Keratinocyte (primary cell): ENCODE data around the gene OGDHL. TPM values are rescaled to one million over a fixed set of nuclear protein-coding genes. Genes with fewer than 3 reads are reported as not detected.
A peak's percentile ranks its signal among the peaks of the same experiment; 100 is the strongest.

Experiments
- DNase-seq: peaks from one replicate; pipeline ENCODE4 v3.0.0-alpha.2; 2011; ENCODE audit warnings: low read depth, missing footprints, low spot score
- FAIRE-seq: peaks from 2 replicates; lab custom pipeline; 2011; peaks lifted over from hg19 to GRCh38; lab: Jason Lieb, UNC
- H2AFZ ChIP-seq: 2 replicates; pipeline ENCODE4 v1.6.0; 2012; ENCODE audit warnings: low read length, control low read depth, inconsistent platforms; ENCODE audit not compliant: control insufficient read depth
- H3K27ac ChIP-seq: 2 replicates; pipeline ENCODE4 v1.5.1; 2011; ENCODE audit warnings: low read length; ENCODE audit not compliant: control insufficient read depth, insufficient read depth
- H3K27me3 ChIP-seq: 3 replicates; pipeline ENCODE4 v1.6.0; 2011; ENCODE audit warnings: low read length; ENCODE audit not compliant: control insufficient read depth, insufficient read depth; ENCODE audit errors: extremely low read depth
- H3K36me3 ChIP-seq, 2 experiments: 2 replicates in 1 of 2; 3 replicates in 1 of 2; pipeline ENCODE4 v1.5.1; 2011; ENCODE audit warnings: low read length in 2 of 2, mild to moderate bottlenecking in 1 of 2; ENCODE audit not compliant: control insufficient read depth in 2 of 2, insufficient read depth in 2 of 2; ENCODE audit errors: extremely low read depth in 1 of 2
- H3K4me1 ChIP-seq: 3 replicates; pipeline ENCODE4 v1.5.1; 2011; ENCODE audit warnings: low read length; ENCODE audit not compliant: control insufficient read depth, insufficient read depth; ENCODE audit errors: extremely low read depth
- H3K4me2 ChIP-seq: 3 replicates; pipeline ENCODE4 v1.6.0; 2011; ENCODE audit warnings: low read depth, low read length; ENCODE audit not compliant: control insufficient read depth, insufficient read depth; ENCODE audit errors: extremely low read depth
- H3K4me3 ChIP-seq, 3 experiments: fragments of 200-600 bp in 1 of 3; sonication (generic) in 1 of 3; 2 replicates in 2 of 3; 3 replicates in 1 of 3; pipeline ENCODE4 v1.5.1; 2011 to 2016; ENCODE audit warnings: low read length in 3 of 3, mild to moderate bottlenecking in 3 of 3, control low read depth in 2 of 3, inconsistent platforms in 1 of 3, low read depth in 1 of 3, mixed read lengths in 1 of 3, mixed run types in 1 of 3, moderate library complexity in 1 of 3; ENCODE audit not compliant: control insufficient read depth in 2 of 3, insufficient read depth in 2 of 3; ENCODE audit errors: extremely low read depth in 1 of 3
- H3K79me2 ChIP-seq: 2 replicates; pipeline ENCODE4 v1.6.0; 2012; ENCODE audit warnings: low read length; ENCODE audit not compliant: control insufficient read depth, insufficient read depth
- H3K9ac ChIP-seq: 3 replicates; pipeline ENCODE4 v1.6.0; 2011; ENCODE audit warnings: low read length; ENCODE audit not compliant: control insufficient read depth, insufficient read depth; ENCODE audit errors: extremely low read depth
- H3K9me1 ChIP-seq: 3 replicates; pipeline ENCODE4 v1.6.0; 2011; ENCODE audit warnings: low read length; ENCODE audit not compliant: control insufficient read depth, insufficient read depth; ENCODE audit errors: extremely low read depth
- H3K9me3 ChIP-seq: 2 replicates; pipeline ENCODE4 v1.5.1; 2012; ENCODE audit warnings: low read depth, low read length; ENCODE audit not compliant: control insufficient read depth
- H4K20me1 ChIP-seq: 3 replicates; pipeline ENCODE4 v1.6.0; 2011; ENCODE audit warnings: low read length; ENCODE audit not compliant: control insufficient read depth, insufficient read depth; ENCODE audit errors: extremely low read depth
- EZH2 ChIP-seq: IDR thresholded peaks from one replicate; pipeline ENCODE4 v1.6.1; 2012; ENCODE audit warnings: inconsistent platforms, mild to moderate bottlenecking, low read length, moderate library complexity
- dilution Hi-C: fragments of 300-500 bp; cut with MboI; formaldehyde crosslinking; loops from one replicate; pipeline ENCODE4 v1.7.0; 2020; ENCODE audit warnings: low sequenced_read_pairs; ENCODE audit not compliant: extremely low pct_ligation_motif_present
- polyA plus RNA-seq, 5 experiments: library from polyadenylated mRNA; depleted of rRNA in 3 of 5; stranded (reverse) in 3 of 5; stranded (forward) in 1 of 5; unstranded in 1 of 5; fragments of >200 nt; gene quantifications; 1 replicate in 1 of 5; 2 replicates in 3 of 5; 3 replicates in 1 of 5; pipeline versions ENCODE4 v1.2.1 to v1.2.3, GENCODE V29; 2011 to 2012; ENCODE audit warnings: missing spikeins in 2 of 5, low read depth in 1 of 5, low replicate concordance in 1 of 5
- TF ChIP-seq, protein P1 (sequence below), 3 experiments: IDR thresholded peaks in 1 of 3; conservative IDR thresholded peaks in 1 of 3; optimal IDR thresholded peaks in 1 of 3; 2 replicates in 2 of 3; 3 replicates in 1 of 3; pipeline versions ENCODE3 to v1.5.1; 2011; ENCODE audit warnings: low read length in 3 of 3, mild to moderate bottlenecking in 3 of 3, moderate library complexity in 2 of 3, control low read depth in 1 of 3, inconsistent platforms in 1 of 3; ENCODE audit not compliant: insufficient read depth in 2 of 3; ENCODE audit errors: extremely low read depth in 1 of 3

The OGDHL gene
- polyA plus RNA-seq, 1 donor (not counting 4 experiments of a cell fraction or from before 2014, with no cell fraction given), result 0.09 TPM

DNA sequence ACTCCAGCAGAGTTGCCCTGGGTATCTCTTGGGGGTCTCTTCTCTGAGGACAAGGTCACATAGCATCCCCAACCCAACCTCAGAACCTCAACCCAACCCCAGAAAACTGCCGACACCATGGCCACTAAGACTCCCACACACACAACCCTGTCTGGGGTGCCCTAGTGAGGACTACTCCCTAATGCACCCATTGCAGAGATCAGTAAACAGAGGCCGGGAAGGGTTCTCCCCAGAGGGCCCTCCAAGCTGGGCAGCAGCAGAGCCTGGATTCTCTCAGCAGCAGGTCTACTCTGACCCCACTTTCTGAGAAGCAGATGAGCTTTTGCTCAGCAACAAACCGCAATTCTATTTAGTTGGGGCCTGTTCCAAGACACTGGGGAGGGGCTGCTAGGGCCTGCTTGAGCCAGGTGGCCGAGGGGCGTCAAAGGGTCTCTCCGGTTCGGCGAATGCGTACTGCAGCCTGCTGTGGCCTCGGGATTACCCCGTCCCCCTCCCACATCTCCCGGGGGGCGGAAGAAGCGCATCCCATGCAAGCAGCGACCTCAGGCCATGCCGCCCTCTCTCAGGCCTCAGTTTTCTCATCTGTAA lies 828 bp downstream of the OGDHL start:
- H3K9me1 ChIP-seq, result no peaks in the 10 kb centered on the region
- no peak overlapping the region for H3K9ac ChIP-seq
- H3K4me1 ChIP-seq, result no peaks in the 10 kb centered on the region
- H3K4me3 ChIP-seq, result no peak overlapping the region
- H2AFZ ChIP-seq, result no peak overlapping the region
- DNase-seq (no peak), FAIRE-seq (no peak)
- H3K27me3 ChIP-seq, result peaks cover 26% of the 10 kb centered on the region
- no peak overlapping the region for H3K27ac ChIP-seq
- peak overlapping the region; percentile 60 for H3K4me2 ChIP-seq
- TF ChIP-seq, protein P1, sequence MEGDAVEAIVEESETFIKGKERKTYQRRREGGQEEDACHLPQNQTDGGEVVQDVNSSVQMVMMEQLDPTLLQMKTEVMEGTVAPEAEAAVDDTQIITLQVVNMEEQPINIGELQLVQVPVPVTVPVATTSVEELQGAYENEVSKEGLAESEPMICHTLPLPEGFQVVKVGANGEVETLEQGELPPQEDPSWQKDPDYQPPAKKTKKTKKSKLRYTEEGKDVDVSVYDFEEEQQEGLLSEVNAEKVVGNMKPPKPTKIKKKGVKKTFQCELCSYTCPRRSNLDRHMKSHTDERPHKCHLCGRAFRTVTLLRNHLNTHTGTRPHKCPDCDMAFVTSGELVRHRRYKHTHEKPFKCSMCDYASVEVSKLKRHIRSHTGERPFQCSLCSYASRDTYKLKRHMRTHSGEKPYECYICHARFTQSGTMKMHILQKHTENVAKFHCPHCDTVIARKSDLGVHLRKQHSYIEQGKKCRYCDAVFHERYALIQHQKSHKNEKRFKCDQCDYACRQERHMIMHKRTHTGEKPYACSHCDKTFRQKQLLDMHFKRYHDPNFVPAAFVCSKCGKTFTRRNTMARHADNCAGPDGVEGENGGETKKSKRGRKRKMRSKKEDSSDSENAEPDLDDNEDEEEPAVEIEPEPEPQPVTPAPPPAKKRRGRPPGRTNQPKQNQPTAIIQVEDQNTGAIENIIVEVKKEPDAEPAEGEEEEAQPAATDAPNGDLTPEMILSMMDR (optimal IDR thresholded peaks at IDR 0.05 in 1 of 3, IDR thresholded peaks at IDR 0.05 in 1 of 3, conservative IDR thresholded peaks at IDR 0.05 in 1 of 3; ENCODE audit: extremely low read depth in 1 of 3, insufficient read depth in 2 of 3, low read length in 3 of 3), result no peak
- no peak for TF ChIP-seq EZH2
- H3K36me3 ChIP-seq, result no peaks in the 10 kb centered on the region
- dilution Hi-C loops, result no loop called here
- no peaks in the 10 kb centered on the region for H3K9me3 ChIP-seq
- H3K79me2 ChIP-seq, result no peaks in the 10 kb centered on the region
- H4K20me1 ChIP-seq, result peaks cover 2% of the 10 kb centered on the region

- TF ChIP-seq, protein P1 (optimal IDR thresholded peaks at IDR 0.05 in 1 of 3, IDR thresholded peaks at IDR 0.05 in 1 of 3, conservative IDR thresholded peaks at IDR 0.05 in 1 of 3; ENCODE audit: extremely low read depth in 1 of 3, insufficient read depth in 2 of 3, low read length in 3 of 3), result no peak
- TF ChIP-seq EZH2, result no peak
- no peak overlapping the region for H3K4me2 ChIP-seq
- peaks cover 2% of the 10 kb centered on the region for H4K20me1 ChIP-seq
- no peaks in the 10 kb centered on the region for H3K9me1 ChIP-seq
- H2AFZ ChIP-seq, result no peak overlapping the region
- H3K9ac ChIP-seq, result no peak overlapping the region
- no peak overlapping the region for H3K27ac ChIP-seq
- H3K79me2 ChIP-seq, result no peaks in the 10 kb centered on the region
- DNase-seq (no peak), FAIRE-seq (no peak)
- H3K27me3 ChIP-seq, result peaks cover 26% of the 10 kb centered on the region
- H3K4me1 ChIP-seq, result no peaks in the 10 kb centered on the region
- no peak overlapping the region for H3K4me3 ChIP-seq
- H3K9me3 ChIP-seq, result no peaks in the 10 kb centered on the region
- no peaks in the 10 kb centered on the region for H3K36me3 ChIP-seq
- dilution Hi-C loops, result no loop called here
Observed at GRCh38 chr10:49760789-49761188, 1.3 kb downstream of the OGDHL start.
